AG09319 (cell line): Measurements from ENCODE around the gene NAIF1.

ENCODE experiments used
- DNase-seq: peaks from one replicate; pipeline ENCODE4 v3.0.0-alpha.2; 2010; ENCODE audit warnings: low read depth; ENCODE audit errors: extremely low read depth
- CTCF ChIP-seq: IDR thresholded peaks from 2 replicates; pipeline ENCODE4 v1.5.1; 2011; ENCODE audit warnings: low read depth, mild to moderate bottlenecking, inconsistent platforms, low read length, moderate library complexity

NAIF1 gene

GRCh38 chr9:128104171-128104618 lies 37.1 kb upstream of the NAIF1 start:
- TF ChIP-seq CTCF = no peak; the same call in 1 of the 2 replicates
- no peak for DNase-seq

- DNase-seq = no peak
- TF ChIP-seq CTCF = peak; percentile 10; the same call in 1 of the 2 replicates
Observed at GRCh38 chr9:128103589-128103962, 36.5 kb upstream of the NAIF1 start.

DNA sequence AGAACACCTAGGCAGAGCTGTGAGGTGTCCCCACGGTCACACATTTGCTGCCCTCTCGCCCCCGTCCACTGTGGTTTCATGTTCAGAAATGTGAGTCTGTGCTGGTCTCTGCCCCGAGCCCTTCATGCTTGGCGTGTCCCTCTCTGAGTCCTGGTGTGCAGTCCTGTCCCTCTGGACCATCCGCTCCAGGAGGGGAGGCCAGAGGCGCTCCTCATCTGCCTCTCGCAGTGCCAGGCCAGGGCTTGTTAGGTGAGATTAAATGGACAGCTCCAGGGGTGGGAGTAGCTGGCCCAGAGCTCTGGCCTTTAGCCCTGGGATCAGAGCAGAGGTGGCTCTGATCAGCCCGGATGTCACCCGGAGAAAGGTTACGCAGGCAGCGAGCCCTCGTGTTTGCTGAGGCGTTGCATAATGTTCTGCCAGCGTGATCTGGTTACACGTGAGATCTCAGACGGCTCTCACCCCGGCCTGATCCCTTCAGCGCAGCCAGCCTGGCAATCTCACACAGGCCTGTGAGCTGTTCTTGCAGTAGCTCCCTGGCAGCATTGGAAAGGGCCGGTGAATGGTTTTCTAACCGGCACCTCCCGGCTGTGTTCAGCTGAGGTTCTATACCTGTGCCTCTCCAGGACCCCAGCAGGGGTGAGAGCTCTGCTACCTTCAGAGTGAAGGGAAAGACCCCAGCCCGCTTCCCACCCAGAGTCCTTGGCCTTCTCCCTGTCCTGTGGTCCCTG lies 35.9 kb upstream of the NAIF1 start:
- DNase-seq = no peak
- TF ChIP-seq CTCF = no peak

- DNase-seq = no peak
- no peak for TF ChIP-seq CTCF
Observed at GRCh38 chr9:128102196-128102595, 35.1 kb upstream of the NAIF1 start.

- DNase-seq = no peak
- TF ChIP-seq CTCF = no peak
Observed at GRCh38 chr9:128101690-128102089, 34.6 kb upstream of the NAIF1 start.

- DNase-seq = no peak
- TF ChIP-seq CTCF = no peak
Observed at GRCh38 chr9:128101231-128101661, 34.1 kb upstream of the NAIF1 start.

DNA sequence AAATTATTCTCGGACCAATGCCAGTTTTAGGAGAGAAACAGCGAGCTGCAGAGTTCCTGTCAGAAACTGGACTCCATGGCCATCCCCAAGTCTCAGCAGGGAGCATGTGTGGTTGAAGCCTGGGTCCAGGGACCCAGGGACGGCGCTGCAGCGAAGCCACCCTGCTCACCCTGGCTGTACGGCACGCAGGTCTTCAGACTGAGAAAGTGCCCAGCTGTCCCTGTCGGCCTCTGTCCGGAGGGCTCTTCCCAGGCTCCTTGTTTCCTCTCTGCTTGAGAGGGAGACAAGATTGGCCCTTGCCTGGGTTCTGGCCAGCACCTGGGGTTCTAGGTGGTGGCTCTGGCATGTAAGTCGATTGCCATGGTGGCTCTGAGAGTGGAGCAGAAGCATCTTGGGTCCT lies 33.5 kb upstream of the NAIF1 start:
- DNase-seq = no peak

More for the DNA sequence above, 33.5 kb upstream of the NAIF1 start:
- no peak for TF ChIP-seq CTCF
